ENCODE results near the gene FAF2.

Gene FAF2

GRCh38 chr5:176524987-176525386 is 76.8 kb downstream of the FAF2 start:
- ATAC-seq (ENCODE audit: insufficient read depth, low read depth) (no peak), DNase-seq (no peak)
- H3K4me1 ChIP-seq (ENCODE audit: insufficient read depth, low read length) = peaks cover 6% of the 10 kb centered on the region
- H3K4me3 ChIP-seq (ENCODE audit: low read depth in 1 of 2, low read length in 2 of 2) = no peak overlapping the region
- peaks cover 15% of the 10 kb centered on the region for H4K20me1 ChIP-seq (ENCODE audit: insufficient read depth, low read length)
- peaks cover 29% of the 10 kb centered on the region for H3K36me3 ChIP-seq (ENCODE audit: insufficient read depth, low read length)
- H3K4me2 ChIP-seq (ENCODE audit: insufficient read depth, low read length) = no peak overlapping the region
- no peak overlapping the region for H2AFZ ChIP-seq (ENCODE audit: low read depth, low read length)
- H3K79me2 ChIP-seq (ENCODE audit: insufficient read depth, low read length) = no peaks in the 10 kb centered on the region
- no peaks in the 10 kb centered on the region for H3K9me3 ChIP-seq (ENCODE audit: insufficient read depth, low read length, severe bottlenecking)
- H3K9ac ChIP-seq (ENCODE audit: low read depth, low read length) = no peak overlapping the region
- TF ChIP-seq CTCF (IDR thresholded peaks at IDR 0.05; ENCODE audit: borderline replicate concordance, extremely low read depth, low read length, poor library complexity, severe bottlenecking) = no peak
- no peak for TF ChIP-seq EZH2 (IDR thresholded peaks at IDR 0.05; ENCODE audit: borderline replicate concordance, low read depth, low read length, severe bottlenecking)
- no peak overlapping the region for H3K27ac ChIP-seq (ENCODE audit: low read length)
- no peaks in the 10 kb centered on the region for H3K27me3 ChIP-seq (ENCODE audit: insufficient read depth, low read length, poor library complexity)

- Histone ChIP-seq H3K36me3 (ENCODE audit: insufficient read depth, low read length) (peaks cover 33% of the 10 kb centered on the region), H3K9me3 (ENCODE audit: insufficient read depth, low read length, severe bottlenecking) (no peaks in the 10 kb centered on the region)
- no peak for ATAC-seq (ENCODE audit: insufficient read depth, low read depth)
These were observed 77.5 kb downstream of the FAF2 start for GRCh38 chr5:176525677-176526076.

GRCh38 chr5:176526462-176526861 is 78.3 kb downstream of the FAF2 start:
- Histone ChIP-seq H3K4me2 (ENCODE audit: insufficient read depth, low read length) (no peak overlapping the region), H2AFZ (ENCODE audit: low read depth, low read length) (no peak overlapping the region), H4K20me1 (ENCODE audit: insufficient read depth, low read length) (peaks cover 25% of the 10 kb centered on the region), H3K27me3 (ENCODE audit: insufficient read depth, low read length, poor library complexity) (no peaks in the 10 kb centered on the region), H3K9me3 (ENCODE audit: insufficient read depth, low read length, severe bottlenecking) (no peaks in the 10 kb centered on the region), H3K4me1 (ENCODE audit: insufficient read depth, low read length) (peaks cover 9% of the 10 kb centered on the region), H3K4me3 (ENCODE audit: low read depth in 1 of 2, low read length in 2 of 2) (no peak overlapping the region), H3K9ac (ENCODE audit: low read depth, low read length) (no peak overlapping the region), H3K36me3 (ENCODE audit: insufficient read depth, low read length) (peaks cover 41% of the 10 kb centered on the region), H3K27ac (ENCODE audit: low read length) (no peak overlapping the region), H3K79me2 (ENCODE audit: insufficient read depth, low read length) (peaks cover 5% of the 10 kb centered on the region)
- ATAC-seq (ENCODE audit: insufficient read depth, low read depth) = no peak
- TF ChIP-seq CTCF (IDR thresholded peaks at IDR 0.05; ENCODE audit: borderline replicate concordance, extremely low read depth, low read length, poor library complexity, severe bottlenecking) = no peak
- no peak for TF ChIP-seq EZH2 (IDR thresholded peaks at IDR 0.05; ENCODE audit: borderline replicate concordance, low read depth, low read length, severe bottlenecking)
- no peak for DNase-seq

More at GRCh38 chr5:176525677-176526076, 77.5 kb downstream of the FAF2 start:
- DNase-seq = no peak
- no peak overlapping the region for H3K4me3 ChIP-seq (ENCODE audit: low read depth in 1 of 2, low read length in 2 of 2)
- H3K9ac ChIP-seq (ENCODE audit: low read depth, low read length) = no peak overlapping the region
- H3K27ac ChIP-seq (ENCODE audit: low read length) = no peak overlapping the region
- no peak for TF ChIP-seq CTCF (IDR thresholded peaks at IDR 0.05; ENCODE audit: borderline replicate concordance, extremely low read depth, low read length, poor library complexity, severe bottlenecking)
- TF ChIP-seq EZH2 (IDR thresholded peaks at IDR 0.05; ENCODE audit: borderline replicate concordance, low read depth, low read length, severe bottlenecking) = no peak
- H3K4me2 ChIP-seq (ENCODE audit: insufficient read depth, low read length) = no peak overlapping the region
- H3K79me2 ChIP-seq (ENCODE audit: insufficient read depth, low read length) = no peaks in the 10 kb centered on the region
- peaks cover 19% of the 10 kb centered on the region for H4K20me1 ChIP-seq (ENCODE audit: insufficient read depth, low read length)
- H3K27me3 ChIP-seq (ENCODE audit: insufficient read depth, low read length, poor library complexity) = no peaks in the 10 kb centered on the region
- H2AFZ ChIP-seq (ENCODE audit: low read depth, low read length) = no peak overlapping the region
- H3K4me1 ChIP-seq (ENCODE audit: insufficient read depth, low read length) = peaks cover 9% of the 10 kb centered on the region
